Bronchial smooth muscle cell (primary cell): ENCODE data around the gene SLC10A6. TPM values are rescaled to one million over a fixed set of nuclear protein-coding genes. Genes with fewer than 3 reads are reported as not detected.

Source experiments
- total RNA-seq: library from RNA; depleted of rRNA; stranded (reverse); fragments of >200 nt; gene quantifications from 2 replicates; pipeline ENCODE4 v1.2.1, GENCODE V29; 2014

The SLC10A6 gene, protein sequence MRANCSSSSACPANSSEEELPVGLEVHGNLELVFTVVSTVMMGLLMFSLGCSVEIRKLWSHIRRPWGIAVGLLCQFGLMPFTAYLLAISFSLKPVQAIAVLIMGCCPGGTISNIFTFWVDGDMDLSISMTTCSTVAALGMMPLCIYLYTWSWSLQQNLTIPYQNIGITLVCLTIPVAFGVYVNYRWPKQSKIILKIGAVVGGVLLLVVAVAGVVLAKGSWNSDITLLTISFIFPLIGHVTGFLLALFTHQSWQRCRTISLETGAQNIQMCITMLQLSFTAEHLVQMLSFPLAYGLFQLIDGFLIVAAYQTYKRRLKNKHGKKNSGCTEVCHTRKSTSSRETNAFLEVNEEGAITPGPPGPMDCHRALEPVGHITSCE
- total RNA-seq, result 0.47 and 0.77 TPM in 2 replicates

DNA sequence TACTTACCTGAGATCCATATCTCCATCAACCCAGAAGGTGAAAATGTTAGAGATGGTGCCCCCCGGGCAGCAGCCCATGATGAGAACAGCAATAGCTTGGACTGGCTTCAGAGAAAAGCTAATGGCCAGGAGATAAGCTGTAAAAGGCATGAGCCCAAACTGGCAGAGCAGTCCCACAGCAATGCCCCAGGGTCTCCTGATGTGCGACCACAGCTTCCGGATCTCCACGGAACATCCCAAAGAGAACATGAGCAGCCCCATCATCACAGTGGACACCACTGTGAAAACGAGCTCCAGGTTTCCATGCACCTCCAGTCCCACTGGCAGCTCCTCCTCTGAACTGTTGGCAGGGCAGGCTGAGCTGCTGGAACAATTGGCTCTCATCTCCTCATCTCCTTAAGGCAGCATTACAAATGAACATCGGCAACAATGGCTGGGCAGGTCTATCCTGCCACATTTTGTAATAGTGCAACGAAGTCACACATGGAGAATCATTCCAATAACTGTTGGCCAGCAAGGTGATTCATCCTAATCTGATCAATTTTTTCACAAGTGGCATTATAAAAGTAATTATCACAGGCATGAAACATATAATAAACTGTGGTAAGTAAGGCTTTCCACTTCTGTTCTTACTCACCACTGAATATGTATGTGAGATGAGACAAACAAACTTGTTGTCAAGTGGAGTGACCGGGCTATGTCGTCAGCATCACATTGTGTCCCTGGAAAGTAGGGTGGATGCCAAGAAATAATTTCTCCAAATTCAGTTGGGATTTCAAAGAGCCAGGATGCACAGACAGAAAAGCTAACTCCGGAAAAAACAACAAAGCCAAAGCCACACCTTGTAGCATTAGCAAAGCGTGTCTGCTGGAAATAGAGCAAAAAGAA is at the start of gene SLC10A6:
Gene SLC10A6 (minus strand): TSS at position 653 of the 888 bp plus-strand sequence. CDS start 269 bp downstream, at position 384.

GRCh38 chr4:86891762-86892635 is 42.8 kb upstream of the SLC10A6 start, which contains the start of gene C4orf36:
C4orf36 (minus strand) TSS chr4:86892422; CDS start chr4:86891520, 902 bp downstream.

Other genes with a start within 250 kb of the SLC10A6 start
- 1.1 and 2.1 TPM in 2 replicates for gene C4orf36, start 43.0 kb upstream of the SLC10A6 start, total RNA-seq
- 5.6 and 10.2 TPM in 2 replicates for gene AFF1, start 85.6 kb upstream of the SLC10A6 start, total RNA-seq